Psoas muscle (tissue), 8 donors: ENCODE measurements around the gene PLXNB3. TPM values are rescaled to one million over a fixed set of nuclear protein-coding genes. Genes with fewer than 3 reads are reported as not detected.

Experiments used
- ATAC-seq, 4 donors: fragments of 200-7000 bp; cut with Tn5 transposase; one replicate each; pipeline ENCODE4 v1.9.1; 2020; ENCODE audit warnings: moderate library complexity in 3 of 4, mild to moderate bottlenecking in 2 of 4
- DNase-seq, 2 donors: peaks; one replicate each; pipeline ENCODE4 v3.0.0-alpha.2; 2020
- H3K27ac ChIP-seq: fragments of 200-600 bp; one replicate; pipeline ENCODE4 v1.8.0; 2022
- H3K27me3 ChIP-seq, 3 donors: fragments of 200-600 bp in 1 of 3; one replicate each; pipeline versions ENCODE4 v1.6.1 to v1.8.0; 2013 to 2022; ENCODE audit warnings: low read length in 2 of 3, mild to moderate bottlenecking in 2 of 3, moderate library complexity in 1 of 3; ENCODE audit not compliant: insufficient read depth in 3 of 3
- H3K36me3 ChIP-seq, 2 donors: fragments of 200-600 bp in 1 of 2; one replicate each; pipeline versions ENCODE4 v1.6.1 to v1.8.0; 2013 to 2022; ENCODE audit warnings: low read depth in 1 of 2, mild to moderate bottlenecking in 1 of 2, moderate library complexity in 1 of 2; ENCODE audit not compliant: insufficient read depth in 1 of 2
- H3K4me1 ChIP-seq: fragments of 200-600 bp; one replicate; pipeline ENCODE4 v1.8.0; 2022
- H3K4me3 ChIP-seq: fragments of 200-600 bp; one replicate; pipeline ENCODE4 v1.8.0; 2022; ENCODE audit warnings: mild to moderate bottlenecking
- H3K9me3 ChIP-seq: fragments of 200-600 bp; one replicate; pipeline ENCODE4 v1.8.0; 2022
- CTCF ChIP-seq: fragments of 200-600 bp; IDR thresholded peaks from one replicate; pipeline ENCODE4 v1.8.0; 2022; ENCODE audit warnings: antibody characterized with exemption
- WGBS, 3 donors: extraction: QIAGEN DNeasy Blood & Tissue Kit; methylation state at CpG; one replicate each; pipeline versions ENCODE4 v1.1.6 to v1.1.7; 2013; 5-methylcytosine and 5-hydroxymethylcytosine counted together
- intact Hi-C, 2 donors: fragments of 100-400 bp; cut with DNase I; formaldehyde crosslinking; loops; one replicate each; pipeline versions ENCODE4 v1.11.0 to v1.14.2; 2022
- polyA plus RNA-seq, 3 donors: library from polyadenylated mRNA; stranded (reverse); fragments of 200-250 nt; gene quantifications; one replicate each; pipeline ENCODE4 v1.2.3, GENCODE V29; 2013
- total RNA-seq, 4 donors: library from RNA; stranded (reverse); fragmentation: NEBNext Ultra II Directional in 2 of 4; extraction: Animal tissue kit (Norgen Biotek cat#: 25700) in 2 of 4; gene quantifications; one replicate each; pipeline versions ENCODE4 v1.2.1 to v1.2.4, GENCODE V29; 2021 to 2023
- donor health status: healthy with polysubstance abuse.
- donor health status: DM: no; HTN: no; CAD: no; lungs with moderate emphysema.
- donor health status: Bipolar disorder and iron deficiency.
- donor health status: healthy.
- donor health status: DM: yes; HTN: yes; CAD: no.
- donor health status: DM: no; HTN: no; CAD: no.
- donor health status: DM: no; HTN: no; CAD: no.
- donor health status: DM: yes; HTN: yes; CAD: no.

Gene PLXNB3
- total and polyA plus RNA-seq, 7 donors: 0.13 to 1.5 (median 0.35) TPM

GRCh38 chrX:153732401-153732800 is 31.6 kb upstream of the PLXNB3 start:
- Histone ChIP-seq H3K27me3 (no peaks in the 10 kb centered on the region), H3K36me3 (peaks cover 0 to 29% of the 10 kb centered on the region in 2 donors), H3K4me3 (no peak overlapping the region), H3K27ac (no peak overlapping the region), H3K9me3 (no peaks in the 10 kb centered on the region), H3K4me1 (peaks cover 16% of the 10 kb centered on the region)
- 88 to 92% (median 91%) methylated on average over 14 of the region's 14 CpGs for WGBS, 3 donors
- no peak for TF ChIP-seq CTCF
- DNase-seq (no peak), ATAC-seq (peak in 1 of 4 donors; percentile 32)
- intact Hi-C loops: no loop called here

GRCh38 chrX:153733651-153734240 is 30.3 kb upstream of the PLXNB3 start:
- 85 to 89% (median 87%) methylated on average over 7 to 15 of the region's 15 CpGs for WGBS, 3 donors
- no peak for DNase-seq
- Histone ChIP-seq H3K9me3 (no peaks in the 10 kb centered on the region), H3K36me3 (peaks cover 0 to 38% of the 10 kb centered on the region in 2 donors), H3K4me1 (peaks cover 4% of the 10 kb centered on the region), H3K27me3 (no peaks in the 10 kb centered on the region), H3K4me3 (no peak overlapping the region), H3K27ac (no peak overlapping the region)
- intact Hi-C loops: no loop called here
- TF ChIP-seq CTCF: no peak
- no peak for ATAC-seq

- ATAC-seq: no peak
- DNase-seq: no peak
- 79 to 99% (median 97%) methylated on average over 2 of the region's 2 CpGs for WGBS, 3 donors
- H3K9me3 ChIP-seq: no peaks in the 10 kb centered on the region
- no peak overlapping the region for H3K4me3 ChIP-seq
- H3K36me3 ChIP-seq: peaks cover 0 to 31% of the 10 kb centered on the region in 2 donors
- no peaks in the 10 kb centered on the region for H3K27me3 ChIP-seq
- H3K27ac ChIP-seq: no peak overlapping the region
- intact Hi-C loops: no loop called here
- no peaks in the 10 kb centered on the region for H3K4me1 ChIP-seq
- no peak for TF ChIP-seq CTCF
Measured at GRCh38 chrX:153734871-153735270, 29.2 kb upstream of the PLXNB3 start.

GRCh38 chrX:153735274-153735673 is 28.8 kb upstream of the PLXNB3 start:
- ATAC-seq (no peak), DNase-seq (no peak)
- intact Hi-C loops: no loop called here
- Histone ChIP-seq H3K27me3 (no peaks in the 10 kb centered on the region), H3K36me3 (peaks cover 0 to 35% of the 10 kb centered on the region in 2 donors), H3K4me3 (no peak overlapping the region), H3K9me3 (no peaks in the 10 kb centered on the region), H3K27ac (no peak overlapping the region), H3K4me1 (no peaks in the 10 kb centered on the region)
- no peak for TF ChIP-seq CTCF
- 85 to 90% (median 88%) methylated on average over 9 of the region's 9 CpGs for WGBS, 3 donors
